Measurements from ENCODE around the gene RPL36.

DNA sequence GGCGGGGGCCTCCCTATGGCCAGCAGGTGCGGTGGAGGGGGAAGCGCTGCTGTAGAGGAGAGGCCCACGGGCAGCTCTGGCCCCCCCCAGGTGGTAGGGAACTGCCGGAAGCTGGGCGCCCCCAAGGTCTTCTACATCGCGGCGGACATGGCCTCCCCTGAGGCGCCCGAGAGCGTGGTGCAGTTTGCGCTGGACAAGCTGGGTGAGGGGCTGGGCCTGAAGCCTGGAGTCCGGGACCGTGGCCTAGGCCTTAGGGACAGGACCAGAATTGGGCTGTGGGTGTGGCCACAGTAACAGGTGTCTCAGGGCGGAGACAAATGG, 3.8 kb upstream of the RPL36 start:
- no peak for TF ChIP-seq SUZ12 (IDR thresholded peaks at IDR 0.05; ENCODE audit: extremely low read depth, insufficient read depth, insufficient read length)
- no peak for TF ChIP-seq YY1 (IDR thresholded peaks at IDR 0.05; ENCODE audit: insufficient read depth, insufficient read length)
- no peak for TF ChIP-seq ZNF274 (IDR thresholded peaks at IDR 0.05; ENCODE audit: low read depth, low read length)
